NCI-H1436 treated with DMSO at 0.1 percent for 48 hours (cell line): ENCODE measurements around the gene LY6G5C.

Source experiments
- DNase-seq: peaks from one replicate; lab custom pipeline; 2025; lab: John Stamatoyannopoulos, UW

Gene LY6G5C

GRCh38 chr6:31691078-31691463, 10.2 kb upstream of the LY6G5C start:
- DNase-seq, result no peak

- DNase-seq, result no peak
Observed at GRCh38 chr6:31690231-31691077, 9.6 kb upstream of the LY6G5C start.

GRCh38 chr6:31689249-31690110, 8.6 kb upstream of the LY6G5C start:
- no peak for DNase-seq

GRCh38 chr6:31687860-31688693, 7.2 kb upstream of the LY6G5C start:
- DNase-seq, result no peak

- no peak for DNase-seq
Observed at GRCh38 chr6:31687321-31687720, 6.5 kb upstream of the LY6G5C start.

- DNase-seq, result no peak
Observed at GRCh38 chr6:31686483-31686882, 5.6 kb upstream of the LY6G5C start.

GRCh38 chr6:31683591-31683990, 2.7 kb upstream of the LY6G5C start:
- no peak for DNase-seq

GRCh38 chr6:31681135-31681671, 336 bp upstream of the LY6G5C start:
- no peak for DNase-seq

- no peak for DNase-seq
Observed at GRCh38 chr6:31677955-31678354, 2.9 kb downstream of the LY6G5C start.

- no peak for DNase-seq
Observed at GRCh38 chr6:31676904-31677303, 4.0 kb downstream of the LY6G5C start.

GRCh38 chr6:31676322-31676903, 4.5 kb downstream of the LY6G5C start:
- DNase-seq, result no peak

GRCh38 chr6:31669676-31670075, 11.2 kb downstream of the LY6G5C start, which contains the start of gene LY6G5B:
LY6G5B (plus strand) TSS chr6:31669976; CDS start chr6:31670951, 975 bp downstream.
- DNase-seq, result no peak

- no peak for DNase-seq
Observed at GRCh38 chr6:31666337-31666965, 14.4 kb downstream of the LY6G5C start.

GRCh38 chr6:31665501-31666336, 15.1 kb downstream of the LY6G5C start, which contains the start of gene CSNK2B:
CSNK2B (plus strand) TSS chr6:31666080; CDS start chr6:31666832, 752 bp downstream.
- peak; percentile 92 for DNase-seq

GRCh38 chr6:31664790-31665500, 15.9 kb downstream of the LY6G5C start, which contains the start of gene GPANK1:
GPANK1 (minus strand) TSS chr6:31664997; CDS start chr6:31664478, 519 bp downstream.
- peak; percentile 78 for DNase-seq

GRCh38 chr6:31663961-31664789, 16.7 kb downstream of the LY6G5C start:
- DNase-seq, result no peak

GRCh38 chr6:31663126-31663960, 17.5 kb downstream of the LY6G5C start:
- no peak for DNase-seq
